ENCODE measurements around the gene KLK7.

- no peak for TF ChIP-seq EP300 (IDR thresholded peaks at IDR 0.05; ENCODE audit: borderline replicate concordance)
- no peak for TF ChIP-seq YY1 (IDR thresholded peaks at IDR 0.05; ENCODE audit: low read depth)
- TF ChIP-seq ZBTB7A (IDR thresholded peaks at IDR 0.05; ENCODE audit: low read depth): no peak
- TF ChIP-seq, protein P1, sequence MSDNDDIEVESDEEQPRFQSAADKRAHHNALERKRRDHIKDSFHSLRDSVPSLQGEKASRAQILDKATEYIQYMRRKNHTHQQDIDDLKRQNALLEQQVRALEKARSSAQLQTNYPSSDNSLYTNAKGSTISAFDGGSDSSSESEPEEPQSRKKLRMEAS (IDR thresholded peaks at IDR 0.05): no peak
- no peak for TF ChIP-seq REST (IDR thresholded peaks at IDR 0.05; ENCODE audit: low read depth)
- TF ChIP-seq RAD21 (IDR thresholded peaks at IDR 0.05; ENCODE audit: low read depth): no peak
- no peak for TF ChIP-seq CEBPB (IDR thresholded peaks at IDR 0.05)
- TF ChIP-seq CREB1 (IDR thresholded peaks at IDR 0.05; ENCODE audit: low read depth): no peak
- no peak for TF ChIP-seq FOXM1 (IDR thresholded peaks at IDR 0.05; ENCODE audit: borderline replicate concordance, low read depth)
- no peak for TF ChIP-seq TAF1 (IDR thresholded peaks at IDR 0.05; ENCODE audit: low read depth)
- TF ChIP-seq EGR1 (IDR thresholded peaks at IDR 0.05): no peak
- TF ChIP-seq, protein P2, sequence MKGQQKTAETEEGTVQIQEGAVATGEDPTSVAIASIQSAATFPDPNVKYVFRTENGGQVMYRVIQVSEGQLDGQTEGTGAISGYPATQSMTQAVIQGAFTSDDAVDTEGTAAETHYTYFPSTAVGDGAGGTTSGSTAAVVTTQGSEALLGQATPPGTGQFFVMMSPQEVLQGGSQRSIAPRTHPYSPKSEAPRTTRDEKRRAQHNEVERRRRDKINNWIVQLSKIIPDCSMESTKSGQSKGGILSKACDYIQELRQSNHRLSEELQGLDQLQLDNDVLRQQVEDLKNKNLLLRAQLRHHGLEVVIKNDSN (IDR thresholded peaks at IDR 0.05): no peak
Observed at GRCh38 chr19:50977626-50978025, 6.1 kb downstream of the KLK7 start.

Data from Ishikawa (cell line).